GM23338 (cell line): Measurements from ENCODE around the gene ZNF536. TPM values are rescaled to one million over a fixed set of nuclear protein-coding genes. Genes with fewer than 3 reads are reported as not detected.

ENCODE experiments used
- EZH2 ChIP-seq: fragments of 200-600 bp; sonication (generic); IDR thresholded peaks from one replicate; pipeline ENCODE4 v1.8.0; 2017; ENCODE audit warnings: antibody characterized with exemption, mild to moderate bottlenecking, low read depth; ENCODE audit not compliant: unreplicated experiment
- EZH2phosphoT487 ChIP-seq: fragments of 200-600 bp; sonication (generic); IDR thresholded peaks from one replicate; pipeline ENCODE4 v1.8.1; 2018; ENCODE audit warnings: antibody characterized with exemption; ENCODE audit not compliant: unreplicated experiment
- JUNB ChIP-seq: IDR thresholded peaks from one replicate; pipeline ENCODE4 v1.6.1; 2016; ENCODE audit warnings: antibody characterized with exemption; ENCODE audit not compliant: unreplicated experiment
- NANOG ChIP-seq: IDR thresholded peaks from 2 replicates; pipeline ENCODE4 v1.6.1; 2016; ENCODE audit warnings: antibody characterized with exemption, borderline replicate concordance
- POLR2AphosphoS5 ChIP-seq: IDR thresholded peaks from 2 replicates; pipeline ENCODE4 v1.6.1; 2016; ENCODE audit warnings: antibody characterized with exemption, low read depth
- REST ChIP-seq: IDR thresholded peaks from one replicate; pipeline ENCODE4 v1.6.1; 2018; ENCODE audit warnings: antibody characterized with exemption; ENCODE audit not compliant: unreplicated experiment
- STAT1 ChIP-seq: IDR thresholded peaks from one replicate; pipeline ENCODE4 v1.6.1; 2016; ENCODE audit warnings: antibody characterized with exemption; ENCODE audit not compliant: unreplicated experiment
- polyA plus RNA-seq: library from polyadenylated mRNA; unstranded; fragments of >200 nt; fragmentation: Nextera tagmentation; extraction: Ambion mirVana; gene quantifications from 2 replicates; pipeline ENCODE4 v1.2.1, GENCODE V29; 2016
- total RNA-seq: library from RNA; depleted of rRNA; stranded (reverse); fragments of >200 nt; shearing (Covaris generic); gene quantifications from 2 replicates; pipeline ENCODE4 v1.2.3, GENCODE V29; 2014
- TF ChIP-seq, protein P1 (sequence below): fragments of 250-450 bp; sonication (Bioruptor Pico); IDR thresholded peaks from 2 replicates; pipeline ENCODE4 v1.5.0; 2020; ENCODE audit warnings: mild to moderate bottlenecking, moderate library complexity

The ZNF536 gene
- total and polyA plus RNA-seq, 2 experiments from 2014 or later, result 0.07 TPM; not detected in 1

DNA sequence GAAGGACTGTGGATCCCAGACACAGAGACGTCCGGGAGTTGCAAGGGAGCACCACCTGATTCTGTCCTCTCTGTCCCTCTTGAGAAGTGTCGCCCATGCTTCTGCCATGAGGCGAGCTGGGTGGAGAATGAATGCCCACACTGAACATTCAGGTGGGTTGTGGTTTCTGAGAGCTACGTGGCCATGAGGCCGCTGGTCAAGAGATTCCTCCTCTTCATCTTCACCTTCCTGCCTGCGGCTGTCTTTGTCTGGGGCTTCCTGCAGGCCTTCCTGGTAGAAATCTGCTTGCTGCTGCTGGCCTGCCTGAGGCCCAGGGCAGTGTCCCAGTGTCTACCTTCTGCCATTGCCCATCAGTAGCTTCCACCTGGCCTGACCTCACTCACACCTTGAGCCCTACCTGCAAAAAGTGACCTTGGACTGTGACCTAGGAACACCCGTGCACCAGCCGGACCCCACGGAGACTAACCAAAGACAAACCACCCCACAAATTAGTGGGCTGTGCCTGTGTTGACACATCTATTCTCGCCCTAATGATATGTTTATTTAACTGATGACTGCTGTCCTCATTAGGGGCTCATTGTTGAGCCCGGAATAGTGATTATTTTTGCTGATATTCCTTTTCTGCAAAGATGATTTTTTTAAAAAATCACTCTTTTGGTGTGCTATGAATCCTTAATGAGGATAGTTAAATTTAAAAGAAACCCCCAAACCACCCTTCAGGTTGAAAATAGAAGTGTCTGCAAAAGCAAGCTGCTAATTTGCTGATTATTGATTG, 38.7 kb upstream of the ZNF536 start (continued):
- TF ChIP-seq, protein P1, sequence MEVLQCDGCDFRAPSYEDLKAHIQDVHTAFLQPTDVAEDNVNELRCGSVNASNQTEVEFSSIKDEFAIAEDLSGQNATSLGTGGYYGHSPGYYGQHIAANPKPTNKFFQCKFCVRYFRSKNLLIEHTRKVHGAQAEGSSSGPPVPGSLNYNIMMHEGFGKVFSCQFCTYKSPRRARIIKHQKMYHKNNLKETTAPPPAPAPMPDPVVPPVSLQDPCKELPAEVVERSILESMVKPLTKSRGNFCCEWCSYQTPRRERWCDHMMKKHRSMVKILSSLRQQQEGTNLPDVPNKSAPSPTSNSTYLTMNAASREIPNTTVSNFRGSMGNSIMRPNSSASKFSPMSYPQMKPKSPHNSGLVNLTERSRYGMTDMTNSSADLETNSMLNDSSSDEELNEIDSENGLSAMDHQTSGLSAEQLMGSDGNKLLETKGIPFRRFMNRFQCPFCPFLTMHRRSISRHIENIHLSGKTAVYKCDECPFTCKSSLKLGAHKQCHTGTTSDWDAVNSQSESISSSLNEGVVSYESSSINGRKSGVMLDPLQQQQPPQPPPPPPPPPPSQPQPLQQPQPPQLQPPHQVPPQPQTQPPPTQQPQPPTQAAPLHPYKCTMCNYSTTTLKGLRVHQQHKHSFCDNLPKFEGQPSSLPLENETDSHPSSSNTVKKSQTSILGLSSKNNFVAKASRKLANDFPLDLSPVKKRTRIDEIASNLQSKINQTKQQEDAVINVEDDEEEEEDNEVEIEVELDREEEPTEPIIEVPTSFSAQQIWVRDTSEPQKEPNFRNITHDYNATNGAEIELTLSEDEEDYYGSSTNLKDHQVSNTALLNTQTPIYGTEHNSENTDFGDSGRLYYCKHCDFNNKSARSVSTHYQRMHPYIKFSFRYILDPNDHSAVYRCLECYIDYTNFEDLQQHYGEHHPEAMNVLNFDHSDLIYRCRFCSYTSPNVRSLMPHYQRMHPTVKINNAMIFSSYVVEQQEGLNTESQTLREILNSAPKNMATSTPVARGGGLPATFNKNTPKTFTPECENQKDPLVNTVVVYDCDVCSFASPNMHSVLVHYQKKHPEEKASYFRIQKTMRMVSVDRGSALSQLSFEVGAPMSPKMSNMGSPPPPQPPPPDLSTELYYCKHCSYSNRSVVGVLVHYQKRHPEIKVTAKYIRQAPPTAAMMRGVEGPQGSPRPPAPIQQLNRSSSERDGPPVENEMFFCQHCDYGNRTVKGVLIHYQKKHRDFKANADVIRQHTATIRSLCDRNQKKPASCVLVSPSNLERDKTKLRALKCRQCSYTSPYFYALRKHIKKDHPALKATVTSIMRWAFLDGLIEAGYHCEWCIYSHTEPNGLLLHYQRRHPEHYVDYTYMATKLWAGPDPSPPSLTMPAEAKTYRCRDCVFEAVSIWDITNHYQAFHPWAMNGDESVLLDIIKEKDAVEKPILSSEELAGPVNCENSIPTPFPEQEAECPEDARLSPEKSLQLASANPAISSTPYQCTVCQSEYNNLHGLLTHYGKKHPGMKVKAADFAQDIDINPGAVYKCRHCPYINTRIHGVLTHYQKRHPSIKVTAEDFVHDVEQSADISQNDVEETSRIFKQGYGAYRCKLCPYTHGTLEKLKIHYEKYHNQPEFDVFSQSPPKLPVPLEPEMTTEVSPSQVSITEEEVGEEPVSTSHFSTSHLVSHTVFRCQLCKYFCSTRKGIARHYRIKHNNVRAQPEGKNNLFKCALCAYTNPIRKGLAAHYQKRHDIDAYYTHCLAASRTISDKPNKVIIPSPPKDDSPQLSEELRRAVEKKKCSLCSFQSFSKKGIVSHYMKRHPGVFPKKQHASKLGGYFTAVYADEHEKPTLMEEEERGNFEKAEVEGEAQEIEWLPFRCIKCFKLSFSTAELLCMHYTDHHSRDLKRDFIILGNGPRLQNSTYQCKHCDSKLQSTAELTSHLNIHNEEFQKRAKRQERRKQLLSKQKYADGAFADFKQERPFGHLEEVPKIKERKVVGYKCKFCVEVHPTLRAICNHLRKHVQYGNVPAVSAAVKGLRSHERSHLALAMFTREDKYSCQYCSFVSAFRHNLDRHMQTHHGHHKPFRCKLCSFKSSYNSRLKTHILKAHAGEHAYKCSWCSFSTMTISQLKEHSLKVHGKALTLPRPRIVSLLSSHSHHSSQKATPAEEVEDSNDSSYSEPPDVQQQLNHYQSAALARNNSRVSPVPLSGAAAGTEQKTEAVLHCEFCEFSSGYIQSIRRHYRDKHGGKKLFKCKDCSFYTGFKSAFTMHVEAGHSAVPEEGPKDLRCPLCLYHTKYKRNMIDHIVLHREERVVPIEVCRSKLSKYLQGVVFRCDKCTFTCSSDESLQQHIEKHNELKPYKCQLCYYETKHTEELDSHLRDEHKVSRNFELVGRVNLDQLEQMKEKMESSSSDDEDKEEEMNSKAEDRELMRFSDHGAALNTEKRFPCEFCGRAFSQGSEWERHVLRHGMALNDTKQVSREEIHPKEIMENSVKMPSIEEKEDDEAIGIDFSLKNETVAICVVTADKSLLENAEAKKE (CRISPR knock-in tag), result no peak
- TF ChIP-seq JUNB (no peak), POLR2AphosphoS5 (no peak), EZH2 (no peak), EZH2phosphoT487 (no peak), NANOG (no peak), STAT1 (no peak), REST (no peak)
